ENCODE results near the gene CRYAA. TPM values are rescaled to one million over a fixed set of nuclear protein-coding genes. Genes with fewer than 3 reads are reported as not detected.

The CRYAA gene
- total and polyA plus RNA-seq, 7 experiments from 2014 or later: not detected

Other genes with a start within 250 kb of the CRYAA start
- 1 to 10 TPM in 1 of 5 experiments, under 1 TPM in 4; 0.17 to 2.8 (median 0.51) TPM for gene ERVH48-1, start 243.4 kb upstream of the CRYAA start, total RNA-seq
- 1 to 10 TPM; 1.0 to 1.2 TPM for gene ERVH48-1, start 243.4 kb upstream of the CRYAA start, polyA plus RNA-seq
- 10 to 100 TPM; 14.7 to 24.7 (median 20.8) TPM for gene PKNOX1, start 194.4 kb upstream of the CRYAA start, total RNA-seq
- gene PKNOX1, start 194.4 kb upstream of the CRYAA start, polyA plus RNA-seq: 10 to 100 TPM; 14.7 to 14.9 TPM
- 10 to 100 TPM in 1 of 5 experiments, under 1 TPM in 2, not detected in 2; 0.40 to 21.2 (median 0.88) TPM for gene CBS, start 93.2 kb upstream of the CRYAA start, total RNA-seq
- not detected for gene CBS, start 93.2 kb upstream of the CRYAA start, polyA plus RNA-seq
- gene U2AF1, start 61.4 kb upstream of the CRYAA start, total RNA-seq: 100 to 1,000 TPM in 1 of 5 experiments, 10 to 100 TPM in 3, 1 to 10 TPM in 1; 7.5 to 134 (median 76.0) TPM
- gene U2AF1, start 61.4 kb upstream of the CRYAA start, polyA plus RNA-seq: 10 to 100 TPM; 74.4 to 82.2 TPM